Measurements from ENCODE around the gene COG4.
A peak's percentile ranks its signal among the peaks of the same experiment; 100 is the strongest.
"Not testable (repeated sequence)": the region's sequence is repeated elsewhere in the genome, so short reads cannot be mapped to it uniquely, and the experiment has no call there.

The COG4 gene

DNA sequence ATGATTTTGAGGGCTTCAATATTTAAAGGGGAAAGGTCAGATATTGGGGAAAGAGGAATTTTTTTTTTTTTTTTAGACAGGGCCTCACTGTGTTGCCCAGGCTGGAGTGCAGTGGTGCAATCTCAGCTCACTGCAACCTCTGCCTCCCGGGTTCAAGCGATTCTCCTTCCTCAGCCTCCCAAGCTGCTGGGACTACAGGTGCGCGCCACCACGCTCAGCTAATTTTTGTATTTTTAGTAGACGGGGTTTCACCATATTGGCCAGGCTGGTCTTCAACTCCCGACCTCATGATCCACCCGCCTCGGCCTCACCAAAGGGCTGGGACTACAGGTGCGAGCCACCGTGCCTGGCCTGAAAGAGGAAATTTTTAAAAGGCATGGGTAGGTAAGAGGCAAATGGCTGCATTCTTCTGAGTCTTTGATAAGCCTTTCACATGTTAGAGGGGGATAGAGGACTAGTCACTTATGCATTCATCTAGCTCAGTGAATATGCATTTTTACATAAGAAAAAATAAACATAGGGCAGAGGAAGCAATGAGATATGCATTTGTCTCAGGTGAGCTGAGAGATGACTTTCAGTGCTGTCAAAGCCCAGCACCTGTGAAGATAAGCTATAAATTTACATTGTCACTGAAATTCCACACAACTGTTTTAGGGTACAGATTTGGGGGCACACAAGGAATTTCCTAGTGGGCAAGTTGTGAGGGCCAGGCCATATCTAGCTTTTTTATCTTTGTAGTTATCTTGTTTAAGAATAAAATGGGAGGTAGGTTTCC lies 70.0 kb downstream of the COG4 start:
- DNase-seq (ENCODE audit: low read depth): no peak
- H3K4me3 ChIP-seq (ENCODE audit: low read length): peak overlapping the region; percentile 96
- H3K4me1 ChIP-seq (ENCODE audit: control insufficient read depth, insufficient read depth, low read length): peaks cover 5% of the 10 kb centered on the region
- H3K9me3 ChIP-seq (ENCODE audit: control insufficient read depth, low read length): no peaks in the 10 kb centered on the region
- H3K36me3 ChIP-seq (ENCODE audit: control insufficient read depth, insufficient read depth, low read length, severe bottlenecking): no peaks in the 10 kb centered on the region
- peak overlapping the region; percentile 95 for H3K9ac ChIP-seq (ENCODE audit: low read length)
- no peaks in the 10 kb centered on the region for H3K27me3 ChIP-seq (replicated peaks; ENCODE audit: control insufficient read depth, insufficient read depth, low read length)

DNA sequence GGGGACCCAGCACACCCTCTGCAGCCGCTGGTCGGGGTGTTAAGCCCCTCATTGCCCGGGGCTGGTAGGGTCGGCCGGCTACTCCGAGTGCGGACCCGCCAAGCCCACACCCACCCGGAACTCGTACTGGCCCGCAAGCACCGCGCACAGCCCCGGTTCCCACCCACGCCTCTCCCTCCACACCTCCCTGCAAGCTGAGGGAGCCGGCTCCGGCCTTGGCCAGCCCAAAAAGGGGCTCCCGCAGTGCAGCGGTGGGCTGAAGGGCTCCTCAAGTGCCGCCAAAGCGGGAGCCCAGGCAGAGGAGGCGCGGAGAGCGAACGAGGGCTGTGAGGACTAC lies 72.4 kb downstream of the COG4 start:
- not testable (repeated sequence) for H3K36me3 ChIP-seq (ENCODE audit: control insufficient read depth, insufficient read depth, low read length, severe bottlenecking); H3K9ac ChIP-seq (ENCODE audit: low read length); H3K9me3 ChIP-seq (ENCODE audit: control insufficient read depth, low read length); H3K4me1 ChIP-seq (ENCODE audit: control insufficient read depth, insufficient read depth, low read length); DNase-seq (ENCODE audit: low read depth); H3K27me3 ChIP-seq (replicated peaks; ENCODE audit: control insufficient read depth, insufficient read depth, low read length); H3K4me3 ChIP-seq (ENCODE audit: low read length)

DNA sequence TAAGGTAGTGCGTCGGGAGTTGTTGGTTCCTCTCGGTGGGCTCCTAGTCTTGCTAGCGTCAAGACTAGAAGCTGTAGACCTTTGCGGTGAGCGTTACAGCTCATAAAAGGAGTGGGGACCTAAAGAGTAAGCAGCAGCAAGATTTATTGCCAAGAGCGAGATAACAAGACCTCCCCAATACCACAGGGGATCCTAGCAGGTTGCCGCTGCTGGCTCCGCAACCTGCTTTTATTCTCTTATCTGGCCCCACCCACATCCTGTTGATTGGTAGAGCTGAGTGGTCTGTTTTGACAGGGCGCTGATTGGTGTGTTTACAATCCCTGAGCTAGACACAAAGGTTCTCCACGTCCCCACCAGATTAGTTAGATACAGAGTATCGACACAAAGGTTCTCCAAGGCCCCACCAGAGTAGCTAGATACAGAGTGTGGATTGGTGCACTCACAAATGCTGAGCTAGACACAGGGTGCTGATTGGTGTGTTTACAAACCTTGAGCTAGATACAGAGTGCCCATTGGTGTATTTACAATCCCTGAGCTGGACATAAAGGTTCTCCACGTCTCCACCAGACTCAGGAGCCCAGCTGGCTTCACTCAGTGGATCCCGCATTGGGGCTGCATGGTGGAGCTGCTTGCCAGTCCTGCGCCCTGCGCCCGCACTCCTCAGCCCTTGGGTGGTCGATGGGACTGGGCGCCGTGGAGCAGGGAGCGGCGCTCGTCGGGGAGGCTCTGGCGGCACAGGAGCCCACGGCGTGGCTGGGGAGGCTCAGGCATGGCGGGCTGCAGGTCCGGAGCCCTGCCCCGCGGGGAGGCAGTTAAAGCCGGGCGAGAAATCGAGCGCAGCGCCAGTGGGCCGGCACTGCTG lies 73.0 kb downstream of the COG4 start:
- DNase-seq (ENCODE audit: low read depth); H3K4me1 ChIP-seq (ENCODE audit: control insufficient read depth, insufficient read depth, low read length); H3K36me3 ChIP-seq (ENCODE audit: control insufficient read depth, insufficient read depth, low read length, severe bottlenecking); H3K9ac ChIP-seq (ENCODE audit: low read length); H3K27me3 ChIP-seq (replicated peaks; ENCODE audit: control insufficient read depth, insufficient read depth, low read length); H3K9me3 ChIP-seq (ENCODE audit: control insufficient read depth, low read length); H3K4me3 ChIP-seq (ENCODE audit: low read length): not testable (repeated sequence)

- Histone ChIP-seq H3K4me3 (ENCODE audit: low read length) (no peak overlapping the region), H3K9ac (ENCODE audit: low read length) (no peak overlapping the region), H3K4me1 (ENCODE audit: control insufficient read depth, insufficient read depth, low read length) (peaks cover 5% of the 10 kb centered on the region), H3K9me3 (ENCODE audit: control insufficient read depth, low read length) (no peaks in the 10 kb centered on the region), H3K27me3 (replicated peaks; ENCODE audit: control insufficient read depth, insufficient read depth, low read length) (no peaks in the 10 kb centered on the region), H3K36me3 (ENCODE audit: control insufficient read depth, insufficient read depth, low read length, severe bottlenecking) (no peaks in the 10 kb centered on the region)
- no peak for DNase-seq (ENCODE audit: low read depth)
Observed at GRCh38 chr16:70448075-70448474, 75.3 kb downstream of the COG4 start.

DNA sequence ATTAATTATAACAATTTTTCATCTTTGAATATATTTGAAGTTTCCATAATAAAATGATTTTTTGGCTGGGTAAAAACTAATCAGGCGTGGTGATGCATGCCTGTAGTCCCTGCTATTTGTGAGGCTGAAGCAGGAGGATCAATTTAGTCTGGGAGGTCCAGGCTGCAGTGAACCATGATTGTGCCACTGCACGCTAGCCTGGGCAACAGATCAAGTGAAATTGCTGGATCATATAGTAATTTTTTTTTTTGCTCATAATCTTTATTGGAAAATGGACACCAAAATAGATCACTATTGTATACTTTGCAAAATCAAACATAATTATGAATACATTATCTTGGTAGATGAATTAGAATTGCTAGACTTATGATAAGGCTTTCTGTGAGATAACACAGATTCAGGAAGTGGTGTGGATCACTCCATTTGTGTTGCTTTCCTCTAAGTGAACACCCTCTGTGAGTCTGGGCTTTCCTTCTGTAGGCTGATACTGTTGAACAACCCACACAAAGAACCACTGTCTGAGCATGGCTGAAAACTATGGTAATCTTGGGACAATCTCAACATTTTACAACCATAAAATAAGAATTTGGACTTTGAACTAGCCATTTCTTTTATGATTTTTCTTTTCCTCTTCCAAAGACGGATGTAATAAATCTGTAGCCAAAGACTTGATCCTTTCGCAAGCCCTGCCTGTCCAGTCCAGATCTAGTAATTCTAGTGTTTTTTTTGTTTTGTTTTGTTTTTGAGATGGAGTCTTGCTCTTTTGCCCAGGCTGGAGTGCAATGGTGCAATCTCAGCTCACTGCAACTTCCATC lies 78.9 kb downstream of the COG4 start:
- H3K9ac ChIP-seq (ENCODE audit: low read length): peak overlapping the region; percentile 18
- DNase-seq (ENCODE audit: low read depth): no peak
- H3K27me3 ChIP-seq (replicated peaks; ENCODE audit: control insufficient read depth, insufficient read depth, low read length): no peaks in the 10 kb centered on the region
- no peaks in the 10 kb centered on the region for H3K9me3 ChIP-seq (ENCODE audit: control insufficient read depth, low read length)
- peaks cover 5% of the 10 kb centered on the region for H3K4me1 ChIP-seq (ENCODE audit: control insufficient read depth, insufficient read depth, low read length)
- no peaks in the 10 kb centered on the region for H3K36me3 ChIP-seq (ENCODE audit: control insufficient read depth, insufficient read depth, low read length, severe bottlenecking)
- no peak overlapping the region for H3K4me3 ChIP-seq (ENCODE audit: low read length)

DNA sequence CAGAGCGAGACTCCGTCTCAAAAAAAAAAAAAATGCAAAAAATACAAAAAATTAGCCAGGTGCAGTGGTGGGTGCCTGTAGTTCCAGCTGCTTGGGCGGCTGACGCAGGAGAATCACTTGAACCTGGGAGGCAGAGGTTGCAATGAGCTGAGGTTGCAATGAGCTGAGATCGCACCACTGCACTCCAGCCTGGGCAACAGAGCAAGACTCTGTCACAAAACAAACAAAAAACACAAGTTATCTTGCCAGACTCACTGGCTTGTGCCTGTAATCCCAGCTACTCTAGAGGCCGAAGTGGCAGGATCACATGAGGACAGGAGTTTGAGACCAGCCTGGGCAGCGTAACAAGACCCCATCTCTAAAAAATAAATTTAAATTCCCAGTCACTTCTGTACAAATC lies 81.0 kb downstream of the COG4 start:
- H3K4me1 ChIP-seq (ENCODE audit: control insufficient read depth, insufficient read depth, low read length): peaks cover 15% of the 10 kb centered on the region
- no peak for DNase-seq (ENCODE audit: low read depth)
- H3K9ac ChIP-seq (ENCODE audit: low read length): no peak overlapping the region
- no peaks in the 10 kb centered on the region for H3K27me3 ChIP-seq (replicated peaks; ENCODE audit: control insufficient read depth, insufficient read depth, low read length)
- H3K4me3 ChIP-seq (ENCODE audit: low read length): no peak overlapping the region
- no peaks in the 10 kb centered on the region for H3K9me3 ChIP-seq (ENCODE audit: control insufficient read depth, low read length)
- H3K36me3 ChIP-seq (ENCODE audit: control insufficient read depth, insufficient read depth, low read length, severe bottlenecking): no peaks in the 10 kb centered on the region

- no peaks in the 10 kb centered on the region for H3K36me3 ChIP-seq (ENCODE audit: control insufficient read depth, insufficient read depth, low read length, severe bottlenecking)
- DNase-seq (ENCODE audit: low read depth): no peak
- no peak overlapping the region for H3K4me3 ChIP-seq (ENCODE audit: low read length)
- H3K9ac ChIP-seq (ENCODE audit: low read length): no peak overlapping the region
- no peaks in the 10 kb centered on the region for H3K9me3 ChIP-seq (ENCODE audit: control insufficient read depth, low read length)
- peaks cover 20% of the 10 kb centered on the region for H3K4me1 ChIP-seq (ENCODE audit: control insufficient read depth, insufficient read depth, low read length)
- H3K27me3 ChIP-seq (replicated peaks; ENCODE audit: control insufficient read depth, insufficient read depth, low read length): no peaks in the 10 kb centered on the region
Observed at GRCh38 chr16:70441406-70441990, 81.9 kb downstream of the COG4 start.

DNA sequence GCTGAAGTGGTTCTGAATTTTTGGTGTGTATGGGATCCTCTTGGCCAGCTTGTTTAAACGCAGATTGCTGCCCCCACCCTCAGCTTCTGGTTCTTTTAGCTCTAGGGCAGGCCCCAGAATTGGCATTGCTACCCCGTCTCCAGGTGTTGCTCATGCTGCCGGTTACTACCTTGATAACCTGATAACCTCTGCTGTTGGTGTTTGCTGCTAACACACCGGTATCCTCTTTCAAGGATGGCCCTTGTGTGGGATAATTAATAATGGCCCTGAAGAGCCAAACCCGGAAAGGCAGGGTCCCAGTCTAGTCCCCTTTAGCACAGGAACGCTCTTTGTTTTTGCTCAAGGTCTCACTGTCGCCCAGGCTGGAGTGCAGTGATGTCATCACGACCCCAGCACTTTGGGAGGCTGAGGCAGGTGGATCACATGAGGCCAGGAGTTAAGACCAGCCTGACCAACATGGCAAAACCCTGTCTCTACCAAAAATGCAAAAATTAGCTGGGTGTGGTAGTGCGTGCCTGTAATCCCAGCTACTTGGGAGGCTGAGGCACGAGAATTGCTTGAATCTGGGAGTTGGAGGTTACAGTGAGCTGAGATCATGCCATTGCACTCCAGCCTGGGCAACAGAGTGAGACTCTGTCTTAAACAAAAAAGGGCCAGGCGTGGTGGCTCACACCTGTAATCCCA lies 83.2 kb downstream of the COG4 start:
- Histone ChIP-seq H3K9me3 (ENCODE audit: control insufficient read depth, low read length) (no peaks in the 10 kb centered on the region), H3K9ac (ENCODE audit: low read length) (no peak overlapping the region), H3K27me3 (replicated peaks; ENCODE audit: control insufficient read depth, insufficient read depth, low read length) (no peaks in the 10 kb centered on the region), H3K4me1 (ENCODE audit: control insufficient read depth, insufficient read depth, low read length) (peaks cover 20% of the 10 kb centered on the region), H3K4me3 (ENCODE audit: low read length) (no peak overlapping the region), H3K36me3 (ENCODE audit: control insufficient read depth, insufficient read depth, low read length, severe bottlenecking) (no peaks in the 10 kb centered on the region)
- DNase-seq (ENCODE audit: low read depth): no peak

DNA sequence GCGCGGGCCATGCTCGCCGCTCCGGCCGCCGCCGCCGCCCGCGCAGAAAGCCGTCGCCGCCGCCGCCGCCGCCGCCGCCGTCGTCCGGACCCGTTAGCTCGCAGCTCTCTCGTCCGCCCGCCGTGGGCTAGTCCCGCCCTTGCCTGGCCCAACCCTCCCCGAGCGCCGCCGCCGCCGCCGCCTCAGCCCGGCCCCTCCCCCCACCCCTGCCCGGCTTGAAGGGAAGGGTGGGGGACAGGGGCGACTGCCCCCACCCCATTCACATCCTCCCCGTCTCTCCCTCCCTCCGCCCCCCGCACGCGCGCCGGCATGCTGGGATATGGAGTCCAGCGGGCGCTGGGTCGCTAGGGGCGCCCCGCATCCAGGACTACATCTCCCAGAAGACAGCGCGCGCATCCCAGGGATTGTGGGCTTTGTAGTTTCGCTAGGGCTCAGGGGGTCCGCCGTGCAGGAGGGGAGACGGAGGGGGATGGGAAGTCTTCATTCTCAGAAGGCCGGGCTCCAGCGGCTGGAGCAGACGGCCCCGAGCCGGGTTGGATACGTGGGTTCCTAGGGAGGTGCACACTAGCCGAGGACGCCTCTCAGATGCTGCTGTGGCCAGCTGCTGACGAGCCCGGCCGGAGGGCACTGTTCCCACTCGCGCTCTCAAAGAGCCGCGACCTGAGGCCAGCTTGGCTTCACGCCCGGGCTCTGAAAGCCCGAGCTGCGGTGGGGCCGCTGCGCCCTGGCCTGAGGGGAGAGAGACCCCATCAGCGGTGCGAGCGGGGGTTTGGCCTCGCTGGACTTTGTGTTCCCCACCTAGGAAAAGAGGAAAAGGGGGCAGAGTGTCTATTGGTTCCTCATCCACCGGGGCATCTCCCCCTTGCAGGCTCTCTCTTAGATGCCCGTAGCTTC lies 84.1 kb downstream of the COG4 start, which contains the start of gene ST3GAL2:
ST3GAL2 (minus strand) TSS at position 132 of the 894 bp plus-strand sequence. CDS start 40,570 bp downstream, outside the sequence.
- peak; percentile 98 for DNase-seq (ENCODE audit: low read depth)
- H3K9ac ChIP-seq (ENCODE audit: low read length): peak within 1 kb of the TSS; percentile 81
- H3K4me3 ChIP-seq (ENCODE audit: low read length): peak within 1 kb of the TSS; percentile 86
- no peaks in the 10 kb centered on the region for H3K27me3 ChIP-seq (replicated peaks; ENCODE audit: control insufficient read depth, insufficient read depth, low read length)
- peaks cover 16% of the 10 kb centered on the region for H3K4me1 ChIP-seq (ENCODE audit: control insufficient read depth, insufficient read depth, low read length)
- no peaks in the 10 kb centered on the region for H3K36me3 ChIP-seq (ENCODE audit: control insufficient read depth, insufficient read depth, low read length, severe bottlenecking)
- no peaks in the 10 kb centered on the region for H3K9me3 ChIP-seq (ENCODE audit: control insufficient read depth, low read length)

- Histone ChIP-seq H3K27me3 (replicated peaks; ENCODE audit: control insufficient read depth, insufficient read depth, low read length) (no peaks in the 10 kb centered on the region), H3K36me3 (ENCODE audit: control insufficient read depth, insufficient read depth, low read length, severe bottlenecking) (no peaks in the 10 kb centered on the region), H3K4me3 (ENCODE audit: low read length) (peak overlapping the region; percentile 84), H3K4me1 (ENCODE audit: control insufficient read depth, insufficient read depth, low read length) (peaks cover 20% of the 10 kb centered on the region), H3K9ac (ENCODE audit: low read length) (peak overlapping the region; percentile 76), H3K9me3 (ENCODE audit: control insufficient read depth, low read length) (no peaks in the 10 kb centered on the region)
- DNase-seq (ENCODE audit: low read depth): no peak
Observed at GRCh38 chr16:70438585-70438968, 84.8 kb downstream of the COG4 start.

Data from adipocyte (in vitro differentiated cells).